ENCODE results near the gene CABP5. TPM values are rescaled to one million over a fixed set of nuclear protein-coding genes. Genes with fewer than 3 reads are reported as not detected.

CABP5 gene
- polyA plus RNA-seq, 2 donors: not detected

DNA sequence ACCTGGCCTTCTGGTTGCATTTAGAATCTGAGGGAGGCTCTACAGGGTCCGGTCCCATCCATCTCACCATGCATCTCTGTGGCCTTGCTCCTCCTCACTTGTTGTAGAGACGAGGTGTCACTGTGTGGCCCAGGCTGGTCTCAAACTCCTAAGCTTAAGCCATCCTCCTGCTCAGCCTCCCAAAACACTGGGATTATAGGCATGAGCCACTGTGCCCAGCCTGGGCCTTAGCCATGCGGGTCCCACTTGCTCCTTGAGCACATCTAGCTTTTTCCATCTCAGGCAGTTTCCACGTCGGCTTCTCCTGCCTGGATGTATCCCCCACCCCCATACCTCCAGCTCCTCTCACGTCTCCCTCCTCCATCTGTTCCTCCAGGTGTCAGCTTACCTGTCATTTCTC lies 39.6 kb downstream of the CABP5 start:
- no peak overlapping the region for H3K27ac ChIP-seq (ENCODE audit: low read depth in 2 of 2, low read length in 1 of 2)
- H3K27me3 ChIP-seq (ENCODE audit: control insufficient read depth in 1 of 2, insufficient read depth in 2 of 2, low read length in 2 of 2): no peaks in the 10 kb centered on the region
- H3K36me3 ChIP-seq (ENCODE audit: control insufficient read depth in 2 of 2, insufficient read depth in 2 of 2, low read length in 1 of 2): no peaks in the 10 kb centered on the region
- 66 to 73% methylated on average over 6 of the region's 6 CpGs for WGBS, 2 donors
- no peaks in the 10 kb centered on the region for H3K4me1 ChIP-seq (ENCODE audit: control insufficient read depth in 2 of 2, insufficient read depth in 2 of 2, low read length in 1 of 2)
- peaks cover 3% of the 10 kb centered on the region in 2 donors for H3K9me3 ChIP-seq (ENCODE audit: control insufficient read depth in 2 of 2, insufficient read depth in 1 of 2, low read depth in 1 of 2, low read length in 1 of 2)
- no peak overlapping the region for H3K4me3 ChIP-seq (ENCODE audit: low read depth in 1 of 2, low read length in 2 of 2)

DNA sequence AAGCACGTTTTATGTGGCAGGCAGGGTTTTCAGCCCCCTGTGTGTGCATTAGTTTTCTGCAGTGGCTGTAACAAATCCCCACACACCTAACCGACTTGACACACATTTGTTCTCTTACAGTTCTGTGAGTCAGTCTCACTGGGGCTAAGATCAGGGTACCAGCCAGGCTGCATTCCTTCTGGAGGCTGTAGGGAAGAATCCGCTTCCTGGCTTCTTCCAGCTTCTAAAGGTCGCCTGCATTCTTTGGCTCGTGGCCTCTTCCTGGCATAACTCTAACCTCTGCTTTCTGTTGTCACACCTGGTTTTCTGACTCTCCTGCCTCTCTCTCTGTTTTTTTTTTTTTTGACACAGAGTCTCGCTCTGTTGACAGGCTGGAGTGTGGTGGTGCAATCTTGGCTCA lies 43.0 kb downstream of the CABP5 start:
- Histone ChIP-seq H3K4me3 (ENCODE audit: low read depth in 1 of 2, low read length in 2 of 2) (no peak overlapping the region), H3K4me1 (ENCODE audit: control insufficient read depth in 2 of 2, insufficient read depth in 2 of 2, low read length in 1 of 2) (no peaks in the 10 kb centered on the region), H3K36me3 (ENCODE audit: control insufficient read depth in 2 of 2, insufficient read depth in 2 of 2, low read length in 1 of 2) (no peaks in the 10 kb centered on the region), H3K27ac (ENCODE audit: low read depth in 2 of 2, low read length in 1 of 2) (no peak overlapping the region), H3K9me3 (ENCODE audit: control insufficient read depth in 2 of 2, insufficient read depth in 1 of 2, low read depth in 1 of 2, low read length in 1 of 2) (peaks cover 0 to 3% of the 10 kb centered on the region in 2 donors), H3K27me3 (ENCODE audit: control insufficient read depth in 1 of 2, insufficient read depth in 2 of 2, low read length in 2 of 2) (no peaks in the 10 kb centered on the region)
- WGBS, 2 donors: 66 to 77% methylated on average over 6 of the region's 6 CpGs

DNA sequence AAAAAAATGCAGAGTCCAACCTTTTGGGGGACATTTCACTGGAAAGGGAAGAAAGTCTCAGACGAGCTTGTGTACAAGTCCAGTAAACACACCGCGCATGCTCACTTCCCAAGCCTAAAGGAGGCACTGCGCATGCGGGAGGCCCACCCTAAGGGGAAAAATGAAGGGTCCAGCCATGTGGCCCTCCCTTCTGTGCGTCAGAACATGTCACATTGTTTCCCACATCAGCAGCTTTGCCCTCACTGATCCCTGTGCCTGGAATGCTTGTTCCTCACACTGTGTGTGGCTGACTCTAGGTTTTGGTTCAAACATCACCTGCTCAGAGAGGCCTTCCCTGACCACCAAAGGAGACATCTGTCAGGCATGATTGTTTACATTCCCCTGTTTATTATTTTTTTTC lies 45.1 kb downstream of the CABP5 start:
- 84 to 90% methylated on average over 6 of the region's 6 CpGs for WGBS, 2 donors
- Histone ChIP-seq H3K27me3 (ENCODE audit: control insufficient read depth in 1 of 2, insufficient read depth in 2 of 2, low read length in 2 of 2) (no peaks in the 10 kb centered on the region), H3K4me3 (ENCODE audit: low read depth in 1 of 2, low read length in 2 of 2) (no peak overlapping the region)

DNA sequence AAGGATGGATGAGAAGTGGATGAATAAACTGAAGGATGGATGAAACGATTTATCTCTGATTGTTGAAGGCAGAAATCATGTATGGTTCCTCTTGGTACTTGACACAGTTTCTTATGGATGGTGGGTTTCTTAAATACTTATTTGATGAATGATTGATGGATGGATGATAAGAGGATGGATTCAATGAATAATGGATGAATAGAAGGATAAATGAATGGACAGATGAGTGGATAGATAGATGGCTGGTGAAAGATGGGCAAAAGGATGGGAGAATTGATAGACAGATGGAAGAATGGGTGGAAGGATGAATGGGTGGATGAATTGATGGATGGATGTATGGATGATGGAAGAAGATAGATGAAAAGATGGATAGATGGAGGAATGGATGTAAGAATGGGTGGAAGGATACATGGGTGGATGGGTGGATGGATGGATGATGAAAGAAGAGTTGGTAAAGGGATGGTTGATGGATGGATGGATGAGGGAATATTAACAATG lies 47.6 kb downstream of the CABP5 start:
- H3K36me3 ChIP-seq (ENCODE audit: control insufficient read depth in 2 of 2, insufficient read depth in 2 of 2, low read length in 1 of 2): no peaks in the 10 kb centered on the region
- H3K27me3 ChIP-seq (ENCODE audit: control insufficient read depth in 1 of 2, insufficient read depth in 2 of 2, low read length in 2 of 2): no peaks in the 10 kb centered on the region
- WGBS, 2 donors: 68 to 74% methylated on average over 1 of the region's 1 CpG
- peaks cover 0 to 3% of the 10 kb centered on the region in 2 donors for H3K9me3 ChIP-seq (ENCODE audit: control insufficient read depth in 2 of 2, insufficient read depth in 1 of 2, low read depth in 1 of 2, low read length in 1 of 2)
- H3K27ac ChIP-seq (ENCODE audit: low read depth in 2 of 2, low read length in 1 of 2): no peak overlapping the region
- no peaks in the 10 kb centered on the region for H3K4me1 ChIP-seq (ENCODE audit: control insufficient read depth in 2 of 2, insufficient read depth in 2 of 2, low read length in 1 of 2)
- no peak overlapping the region for H3K4me3 ChIP-seq (ENCODE audit: low read depth in 1 of 2, low read length in 2 of 2)

More for the DNA sequence above, 45.1 kb downstream of the CABP5 start:
- no peaks in the 10 kb centered on the region for H3K4me1 ChIP-seq (ENCODE audit: control insufficient read depth in 2 of 2, insufficient read depth in 2 of 2, low read length in 1 of 2)
- peaks cover 0 to 3% of the 10 kb centered on the region in 2 donors for H3K9me3 ChIP-seq (ENCODE audit: control insufficient read depth in 2 of 2, insufficient read depth in 1 of 2, low read depth in 1 of 2, low read length in 1 of 2)
- no peaks in the 10 kb centered on the region for H3K36me3 ChIP-seq (ENCODE audit: control insufficient read depth in 2 of 2, insufficient read depth in 2 of 2, low read length in 1 of 2)
- no peak overlapping the region for H3K27ac ChIP-seq (ENCODE audit: low read depth in 2 of 2, low read length in 1 of 2)

DNA sequence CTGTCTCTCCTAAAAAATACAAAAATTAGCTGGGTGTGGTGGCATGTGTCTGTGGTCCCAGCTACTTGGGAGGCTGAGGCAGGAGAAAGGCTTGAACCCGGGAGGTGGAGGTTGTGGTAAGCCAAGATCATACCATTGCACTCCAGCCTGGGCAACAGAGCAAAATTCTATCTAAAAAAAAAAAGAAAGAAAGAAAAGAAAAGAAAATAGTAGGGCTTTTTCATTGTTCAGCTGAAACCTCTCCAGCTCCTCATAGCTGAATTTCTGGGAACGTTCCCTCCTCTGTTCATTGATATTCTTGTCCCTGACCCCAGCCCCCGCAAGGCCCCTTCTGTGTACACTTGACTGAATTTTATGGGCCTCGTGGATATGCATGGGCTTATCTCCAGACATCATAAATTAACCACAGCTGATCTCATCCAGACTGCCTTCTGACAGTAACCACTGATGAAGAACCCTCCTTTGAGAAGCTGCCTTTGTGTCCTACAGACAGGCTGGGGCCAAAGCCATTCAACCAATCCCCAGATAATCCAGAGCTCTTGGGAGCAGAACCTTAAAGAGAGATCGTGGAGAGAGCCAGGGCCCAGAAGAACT lies 49.6 kb downstream of the CABP5 start, which contains the start of gene ELSPBP1:
Gene ELSPBP1 (plus strand): TSS at position 424 of the 594 bp plus-strand sequence. CDS start 14,036 bp downstream, outside the sequence.
- no peaks in the 10 kb centered on the region for H3K9me3 ChIP-seq (ENCODE audit: control insufficient read depth in 2 of 2, insufficient read depth in 1 of 2, low read depth in 1 of 2, low read length in 1 of 2)
- H3K27me3 ChIP-seq (ENCODE audit: control insufficient read depth in 1 of 2, insufficient read depth in 2 of 2, low read length in 2 of 2): no peaks in the 10 kb centered on the region
- no peak within 1 kb of the TSS for H3K27ac ChIP-seq (ENCODE audit: low read depth in 2 of 2, low read length in 1 of 2)
- no peaks in the 10 kb centered on the region for H3K4me1 ChIP-seq (ENCODE audit: control insufficient read depth in 2 of 2, insufficient read depth in 2 of 2, low read length in 1 of 2)
- WGBS, 2 donors: 55 to 60% methylated on average over 5 of the region's 5 CpGs
- no peaks in the 10 kb centered on the region for H3K36me3 ChIP-seq (ENCODE audit: control insufficient read depth in 2 of 2, insufficient read depth in 2 of 2, low read length in 1 of 2)
- no peak within 1 kb of the TSS for H3K4me3 ChIP-seq (ENCODE audit: low read depth in 1 of 2, low read length in 2 of 2)

DNA sequence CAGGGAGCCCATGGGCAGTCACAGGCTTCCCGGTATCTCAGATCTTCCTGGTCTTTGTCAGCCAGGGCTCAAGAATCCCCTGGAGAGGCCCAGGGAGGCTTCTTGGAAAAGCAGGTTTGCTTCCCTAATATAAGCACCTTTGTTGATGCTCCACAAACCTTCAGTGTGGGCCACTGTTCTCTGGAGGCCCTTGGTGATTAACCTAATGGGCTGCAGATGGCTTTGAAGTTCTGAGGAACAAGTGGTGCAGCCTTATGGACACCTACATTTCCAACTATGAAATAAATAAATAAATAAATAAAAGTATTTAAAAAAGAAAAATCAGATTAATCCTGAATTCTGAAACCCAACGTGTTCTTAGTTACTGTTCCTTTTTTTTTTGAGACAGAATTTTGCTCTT lies 51.8 kb downstream of the CABP5 start, which contains the start of gene BSPH1:
Gene BSPH1 (minus strand): TSS at position 101 of the 400 bp plus-strand sequence. CDS start 89 bp downstream, at position 12.
- no peaks in the 10 kb centered on the region for H3K9me3 ChIP-seq (ENCODE audit: control insufficient read depth in 2 of 2, insufficient read depth in 1 of 2, low read depth in 1 of 2, low read length in 1 of 2)
- H3K36me3 ChIP-seq (ENCODE audit: control insufficient read depth in 2 of 2, insufficient read depth in 2 of 2, low read length in 1 of 2): no peaks in the 10 kb centered on the region
- no peak within 1 kb of the TSS for H3K4me3 ChIP-seq (ENCODE audit: low read depth in 1 of 2, low read length in 2 of 2)
- 54 to 78% methylated on average over 2 of the region's 2 CpGs for WGBS, 2 donors
- no peaks in the 10 kb centered on the region for H3K4me1 ChIP-seq (ENCODE audit: control insufficient read depth in 2 of 2, insufficient read depth in 2 of 2, low read length in 1 of 2)
- H3K27me3 ChIP-seq (ENCODE audit: control insufficient read depth in 1 of 2, insufficient read depth in 2 of 2, low read length in 2 of 2): no peaks in the 10 kb centered on the region
- H3K27ac ChIP-seq (ENCODE audit: low read depth in 2 of 2, low read length in 1 of 2): no peak within 1 kb of the TSS

DNA sequence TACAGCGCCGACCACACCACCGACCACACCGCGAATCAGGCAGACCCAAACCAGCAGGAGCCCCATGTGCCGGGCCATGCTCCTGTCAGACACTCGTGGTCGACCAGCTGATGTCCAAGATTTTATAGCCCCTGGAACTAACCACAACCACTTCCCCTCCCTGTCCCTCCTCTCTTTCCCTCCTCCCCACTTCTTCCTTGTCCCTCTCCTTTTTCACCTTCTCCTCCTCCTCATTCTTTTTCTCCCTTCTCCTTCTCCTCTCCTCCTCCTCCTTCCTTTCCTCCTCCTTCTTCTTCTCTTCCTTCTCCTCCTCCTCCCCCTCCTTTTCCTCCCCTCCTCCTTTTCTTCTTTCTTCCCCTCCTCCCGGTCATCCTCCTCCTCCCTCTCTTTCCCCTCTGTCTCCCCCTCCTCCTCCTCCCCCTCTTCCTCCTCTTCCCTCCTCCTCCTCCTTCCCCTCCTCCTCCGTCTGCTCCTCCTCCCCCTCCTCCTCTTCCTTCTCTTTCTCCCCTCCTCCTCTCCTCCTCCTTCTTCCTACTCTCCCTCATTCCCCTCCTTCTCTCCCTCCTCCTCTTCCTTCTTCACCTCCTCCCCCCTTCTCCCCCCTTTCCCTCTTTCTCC lies 52.6 kb downstream of the CABP5 start:
- H3K9me3 ChIP-seq (ENCODE audit: control insufficient read depth in 2 of 2, insufficient read depth in 1 of 2, low read depth in 1 of 2, low read length in 1 of 2): no peaks in the 10 kb centered on the region
- no peak overlapping the region for H3K4me3 ChIP-seq (ENCODE audit: low read depth in 1 of 2, low read length in 2 of 2)
- no peaks in the 10 kb centered on the region for H3K36me3 ChIP-seq (ENCODE audit: control insufficient read depth in 2 of 2, insufficient read depth in 2 of 2, low read length in 1 of 2)
- WGBS, 2 donors: 60 to 64% methylated on average over 10 of the region's 10 CpGs
- H3K27ac ChIP-seq (ENCODE audit: low read depth in 2 of 2, low read length in 1 of 2): no peak overlapping the region
- no peaks in the 10 kb centered on the region for H3K27me3 ChIP-seq (ENCODE audit: control insufficient read depth in 1 of 2, insufficient read depth in 2 of 2, low read length in 2 of 2)
- no peaks in the 10 kb centered on the region for H3K4me1 ChIP-seq (ENCODE audit: control insufficient read depth in 2 of 2, insufficient read depth in 2 of 2, low read length in 1 of 2)

Other genes with a start within 250 kb of the CABP5 start
- gene TPRX1, start 239.5 kb downstream of the CABP5 start, polyA plus RNA-seq: not detected
- gene CRX, start 222.1 kb downstream of the CABP5 start, polyA plus RNA-seq: not detected
- not detected for gene TPRX2, start 184.8 kb downstream of the CABP5 start, polyA plus RNA-seq
- gene SULT2A1, start 157.8 kb downstream of the CABP5 start, polyA plus RNA-seq: under 1 TPM in 1 of 2 donors, not detected in 1; 0.02 TPM
- gene BSPH1, start 51.9 kb downstream of the CABP5 start, polyA plus RNA-seq: not detected
- gene ELSPBP1, start 49.4 kb downstream of the CABP5 start, polyA plus RNA-seq: not detected
- 1 to 10 TPM; 1.8 to 2.8 TPM for gene PLA2G4C, start 66.7 kb upstream of the CABP5 start, polyA plus RNA-seq
- gene LIG1, start 126.3 kb upstream of the CABP5 start, polyA plus RNA-seq: 10 to 100 TPM; 31.2 to 53.3 TPM
- gene ZSWIM9, start 126.6 kb upstream of the CABP5 start, polyA plus RNA-seq: 1 to 10 TPM; 3.2 TPM
- gene CARD8, start 211.8 kb upstream of the CABP5 start, polyA plus RNA-seq: 10 to 100 TPM in 1 of 2 donors, 1 to 10 TPM in 1; 9.6 to 13.2 TPM
- gene ZNF114, start 226.0 kb upstream of the CABP5 start, polyA plus RNA-seq: under 1 TPM; 0.14 TPM